Fibroblast of lung (primary cell): ENCODE measurements around the gene IPO8.

Experiments
- EZH2 ChIP-seq: IDR thresholded peaks from 2 replicates; pipeline ENCODE4 v1.5.1; 2012; ENCODE audit warnings: low read length, control low read depth, mild to moderate bottlenecking; ENCODE audit errors: missing control alignments
- TF ChIP-seq, protein P1 (sequence below), 2 donors: IDR thresholded peaks in 1 of 2; conservative IDR thresholded peaks in 1 of 2; 1 replicate in 1 of 2; 2 replicates in 1 of 2; pipeline ENCODE4 v1.5.1; 2011 to 2012; ENCODE audit warnings: low read length in 2 of 2, control low read depth in 1 of 2, inconsistent platforms in 1 of 2, low read depth in 1 of 2, mild to moderate bottlenecking in 1 of 2

DNA sequence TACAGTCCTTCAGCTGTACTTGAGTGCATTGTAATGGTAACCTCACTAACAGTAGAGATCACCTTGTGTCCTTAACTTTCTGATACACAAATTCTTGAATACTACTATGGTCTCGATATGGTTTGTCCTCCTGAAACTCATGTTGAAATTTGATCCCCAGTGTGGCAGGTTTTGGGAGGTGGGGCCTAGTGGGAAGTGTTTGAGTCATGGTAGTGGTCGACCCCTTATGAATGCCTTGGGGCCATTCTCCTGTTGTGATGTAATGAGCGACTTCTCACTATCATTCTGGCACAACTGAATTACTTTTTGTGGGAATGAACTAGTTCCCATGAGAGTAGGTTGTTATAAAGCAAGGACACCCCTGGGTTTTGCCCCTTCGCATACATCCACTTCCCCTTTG is 52.3 kb downstream of the IPO8 start:
- TF ChIP-seq, protein P1, sequence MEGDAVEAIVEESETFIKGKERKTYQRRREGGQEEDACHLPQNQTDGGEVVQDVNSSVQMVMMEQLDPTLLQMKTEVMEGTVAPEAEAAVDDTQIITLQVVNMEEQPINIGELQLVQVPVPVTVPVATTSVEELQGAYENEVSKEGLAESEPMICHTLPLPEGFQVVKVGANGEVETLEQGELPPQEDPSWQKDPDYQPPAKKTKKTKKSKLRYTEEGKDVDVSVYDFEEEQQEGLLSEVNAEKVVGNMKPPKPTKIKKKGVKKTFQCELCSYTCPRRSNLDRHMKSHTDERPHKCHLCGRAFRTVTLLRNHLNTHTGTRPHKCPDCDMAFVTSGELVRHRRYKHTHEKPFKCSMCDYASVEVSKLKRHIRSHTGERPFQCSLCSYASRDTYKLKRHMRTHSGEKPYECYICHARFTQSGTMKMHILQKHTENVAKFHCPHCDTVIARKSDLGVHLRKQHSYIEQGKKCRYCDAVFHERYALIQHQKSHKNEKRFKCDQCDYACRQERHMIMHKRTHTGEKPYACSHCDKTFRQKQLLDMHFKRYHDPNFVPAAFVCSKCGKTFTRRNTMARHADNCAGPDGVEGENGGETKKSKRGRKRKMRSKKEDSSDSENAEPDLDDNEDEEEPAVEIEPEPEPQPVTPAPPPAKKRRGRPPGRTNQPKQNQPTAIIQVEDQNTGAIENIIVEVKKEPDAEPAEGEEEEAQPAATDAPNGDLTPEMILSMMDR (conservative IDR thresholded peaks at IDR 0.05 in 1 of 2, IDR thresholded peaks at IDR 0.05 in 1 of 2; ENCODE audit: low read depth in 1 of 2, low read length in 2 of 2): no peak
- TF ChIP-seq EZH2: no peak
